GM19328 (cell line): Measurements from ENCODE around the gene MYOM1.
A peak's percentile ranks its signal among the peaks of the same experiment; 100 is the strongest.
"Not testable (repeated sequence)": the region's sequence is repeated elsewhere in the genome, so short reads cannot be mapped to it uniquely, and the experiment has no call there.

ENCODE experiments used
- ATAC-seq: cut with Tn5 transposase; IDR thresholded peaks from one replicate; pipeline ENCODE4 v1.9.1; 2021; ENCODE audit warnings: mild to moderate bottlenecking, moderate library complexity; ENCODE audit not compliant: unreplicated experiment

Gene MYOM1

GRCh38 chr18:3041843-3042242 is 177.9 kb downstream of the MYOM1 start:
- ATAC-seq = no peak

- ATAC-seq = no peak
Observed at GRCh38 chr18:3040881-3041280, 178.9 kb downstream of the MYOM1 start.

- ATAC-seq = no peak
Observed at GRCh38 chr18:3040173-3040572, 179.6 kb downstream of the MYOM1 start.

- peak; percentile 86 for ATAC-seq
Observed at GRCh38 chr18:3037423-3037915, 182.3 kb downstream of the MYOM1 start.

- no peak for ATAC-seq
Observed at GRCh38 chr18:3036108-3036507, 183.7 kb downstream of the MYOM1 start.

GRCh38 chr18:3035635-3036034 is 184.1 kb downstream of the MYOM1 start:
- ATAC-seq = no peak

- ATAC-seq = no peak
Observed at GRCh38 chr18:3032721-3033120, 187.0 kb downstream of the MYOM1 start.

- no peak for ATAC-seq
Observed at GRCh38 chr18:3029215-3029952, 190.4 kb downstream of the MYOM1 start.

- not testable (repeated sequence) for ATAC-seq
Observed at GRCh38 chr18:3028115-3028514, 191.7 kb downstream of the MYOM1 start.

GRCh38 chr18:3027370-3027891 is 192.3 kb downstream of the MYOM1 start:
- no peak for ATAC-seq

- no peak for ATAC-seq
Observed at GRCh38 chr18:3025544-3025943, 194.2 kb downstream of the MYOM1 start.

- ATAC-seq = not testable (repeated sequence)
Observed at GRCh38 chr18:3023603-3024002, 196.2 kb downstream of the MYOM1 start.
